ENCODE results near the gene ESPNL.

GRCh38 chr2:238148981-238149380, 48.8 kb downstream of the ESPNL start:
- no peak for TF ChIP-seq CTCF (IDR thresholded peaks at IDR 0.05; ENCODE audit: low read length)
- no peak for TF ChIP-seq EZH2 (optimal IDR thresholded peaks at IDR 0.05; ENCODE audit: low read depth, low read length)
- no peak for TF ChIP-seq EZH2phosphoT487 (IDR thresholded peaks at IDR 0.05; ENCODE audit: low read length)
